SK-N-SH (cell line): ENCODE data around the gene GHDC. TPM values are rescaled to one million over a fixed set of nuclear protein-coding genes. Genes with fewer than 3 reads are reported as not detected.

Experiments used
- CTCF ChIA-PET: fragments of 300-600, 350-600 bp; formaldehyde crosslinking; extraction: SDS; loops from one replicate; lab custom pipeline; 2021; lab: Yijun Ruan, JAX
- POLR2A ChIA-PET: fragments of 350-600 bp; sonication (Branson Sonifier 250); formaldehyde crosslinking; extraction: SDS; loops from one replicate; lab custom pipeline; 2020; ENCODE audit warnings: antibody characterized with exemption, inconsistent platforms; lab: Yijun Ruan, JAX
- DNase-seq: peaks from one replicate; pipeline ENCODE4 v3.0.0; 2012
- H2AFZ ChIP-seq: fragments of 200-600 bp; sonication (generic); 2 replicates; pipeline ENCODE4 v1.8.1; 2016; ENCODE audit warnings: antibody characterized with exemption, mild to moderate bottlenecking, low read depth
- H3F3A ChIP-seq: fragments of 200-600 bp; sonication (generic); replicated peaks from 2 replicates; pipeline ENCODE3; 2016; ENCODE audit warnings: antibody characterized with exemption, mild to moderate bottlenecking; ENCODE audit not compliant: insufficient read depth
- H3K27ac ChIP-seq, 2 experiments: fragments of 200-500 bp in 1 of 2; fragments of 200-600 bp in 1 of 2; sonication (Bioruptor generic) in 1 of 2; sonication (generic), shearing (Covaris generic) in 1 of 2; 2 replicates each; pipeline versions ENCODE4 v1.5.1 to v1.6.1; 2014 to 2016; ENCODE audit warnings: low read depth in 2 of 2, inconsistent platforms in 1 of 2, low read length in 1 of 2, mild to moderate bottlenecking in 1 of 2, mixed read lengths in 1 of 2
- H3K27me3 ChIP-seq: fragments of 200-600 bp; sonication (generic), shearing (Covaris generic); 2 replicates; pipeline ENCODE4 v1.6.1; 2016; ENCODE audit warnings: mixed run types; ENCODE audit not compliant: insufficient read depth
- H3K36me3 ChIP-seq, 2 experiments: fragments of 200-500 bp in 1 of 2; fragments of 200-600 bp in 1 of 2; sonication (Bioruptor generic) in 1 of 2; sonication (generic) in 1 of 2; replicated peaks in 1 of 2; 2 replicates each; pipeline versions ENCODE3 to v1.5.1; 2014 to 2016; ENCODE audit warnings: low read length in 1 of 2, mild to moderate bottlenecking in 1 of 2; ENCODE audit not compliant: insufficient read depth in 2 of 2, control insufficient read depth in 1 of 2
- H3K4me1 ChIP-seq, 2 experiments: fragments of 200-500 bp in 1 of 2; fragments of 200-600 bp in 1 of 2; sonication (Bioruptor generic) in 1 of 2; sonication (generic), shearing (Covaris generic) in 1 of 2; 2 replicates each; pipeline versions ENCODE4 v1.5.1 to v1.6.1; 2014 to 2016; ENCODE audit warnings: low read depth in 1 of 2, low read length in 1 of 2, mixed run types in 1 of 2; ENCODE audit not compliant: insufficient read depth in 2 of 2, control insufficient read depth in 1 of 2
- H3K4me2 ChIP-seq: fragments of 200-600 bp; sonication (generic), shearing (Covaris generic); 2 replicates; pipeline ENCODE4 v1.6.1; 2017; ENCODE audit warnings: mixed run types
- H3K4me3 ChIP-seq, 2 experiments: fragments of 200-500 bp in 1 of 2; fragments of 200-600 bp in 1 of 2; sonication (Bioruptor generic) in 1 of 2; sonication (generic), shearing (Covaris generic) in 1 of 2; 2 replicates each; pipeline versions ENCODE4 v1.5.1 to v1.8.1; 2014 to 2016; ENCODE audit warnings: low read depth in 2 of 2, inconsistent platforms in 1 of 2, low read length in 1 of 2, mild to moderate bottlenecking in 1 of 2, mixed read lengths in 1 of 2, moderate library complexity in 1 of 2
- H3K79me2 ChIP-seq: fragments of 200-600 bp; sonication (generic); 2 replicates; pipeline ENCODE4 v1.8.1; 2017; ENCODE audit warnings: mild to moderate bottlenecking; ENCODE audit not compliant: insufficient read depth
- H3K9ac ChIP-seq: fragments of 200-600 bp; sonication (generic); 2 replicates; pipeline ENCODE4 v1.6.1; 2017; ENCODE audit warnings: mixed run types
- H3K9me2 ChIP-seq: fragments of 200-600 bp; sonication (generic); 2 replicates; pipeline ENCODE4 v1.6.1; 2017; ENCODE audit warnings: mixed run types
- H3K9me3 ChIP-seq: fragments of 200-600 bp; sonication (generic); 2 replicates; pipeline ENCODE4 v1.6.1; 2017; ENCODE audit warnings: mixed run types, mild to moderate bottlenecking, moderate library complexity
- H4K20me1 ChIP-seq: fragments of 200-600 bp; sonication (generic); 2 replicates; pipeline ENCODE4 v1.6.1; 2017; ENCODE audit warnings: mild to moderate bottlenecking, mixed run types; ENCODE audit not compliant: insufficient read depth
- CHD2 ChIP-seq: fragments of 150-350 bp; IDR thresholded peaks from 2 replicates; pipeline ENCODE4 v1.6.1; 2018; ENCODE audit warnings: low read length; ENCODE audit not compliant: partially characterized antibody
- ELF1 ChIP-seq: IDR thresholded peaks from 2 replicates; pipeline ENCODE4 v1.4.0; 2012
- EZH2phosphoT487 ChIP-seq: fragments of 200-600 bp; sonication (generic); IDR thresholded peaks from 2 replicates; pipeline ENCODE4 v1.6.1; 2017; ENCODE audit warnings: low read depth, mixed run types, mild to moderate bottlenecking, antibody characterized with exemption, moderate library complexity, borderline replicate concordance
- FOXM1 ChIP-seq: IDR thresholded peaks from 2 replicates; pipeline ENCODE4 v1.4.0; 2012; ENCODE audit warnings: low read depth, mild to moderate bottlenecking
- GABPA ChIP-seq: IDR thresholded peaks from 2 replicates; pipeline ENCODE4 v1.4.0; 2012; ENCODE audit warnings: low read depth, mild to moderate bottlenecking
- IRF3 ChIP-seq: fragments of 150-350 bp; IDR thresholded peaks from 2 replicates; pipeline ENCODE4 v1.6.1; 2016; ENCODE audit warnings: mild to moderate bottlenecking, low read depth, low read length
- JUND ChIP-seq: IDR thresholded peaks from 2 replicates; pipeline ENCODE4 v1.4.0; 2012
- MXI1 ChIP-seq: IDR thresholded peaks from 2 replicates; pipeline ENCODE4 v1.6.1; 2012; ENCODE audit warnings: mild to moderate bottlenecking, low read depth, low read length, improper control_type of control experiment
- NRF1 ChIP-seq: IDR thresholded peaks from 2 replicates; pipeline ENCODE4 v1.6.1; 2012; ENCODE audit warnings: low read depth, mild to moderate bottlenecking, low read length
- POLR2AphosphoS5 ChIP-seq: IDR thresholded peaks from 2 replicates; pipeline ENCODE4 v1.6.1; 2012; ENCODE audit warnings: low read depth, low read length
- RAD21 ChIP-seq: IDR thresholded peaks from 2 replicates; pipeline ENCODE4 v1.6.1; 2012; ENCODE audit warnings: mild to moderate bottlenecking, low read length
- RFX5 ChIP-seq: IDR thresholded peaks from 2 replicates; pipeline ENCODE4 v1.6.1; 2012; ENCODE audit warnings: mild to moderate bottlenecking, improper control_type of control experiment, low read length
- RXRA ChIP-seq: IDR thresholded peaks from 2 replicates; pipeline ENCODE4 v1.4.0; 2012; ENCODE audit warnings: low read depth, mild to moderate bottlenecking, borderline replicate concordance
- TEAD4 ChIP-seq: IDR thresholded peaks from 2 replicates; pipeline ENCODE4 v1.4.0; 2012; ENCODE audit warnings: mild to moderate bottlenecking, borderline replicate concordance; ENCODE audit not compliant: insufficient read depth
- YY1 ChIP-seq: IDR thresholded peaks from 2 replicates; pipeline ENCODE4 v1.4.0; 2012; ENCODE audit warnings: low read depth, mild to moderate bottlenecking
- WGBS: methylation state at CpG from one replicate; pipeline ENCODE4 v1.1.6; 2017; ENCODE audit warnings: low lambda C conversion rate; 5-methylcytosine and 5-hydroxymethylcytosine counted together
- polyA plus RNA-seq, 3 experiments: library from polyadenylated mRNA; depleted of rRNA; stranded (reverse); fragments of >200 nt; gene quantifications; 2 replicates each; pipeline ENCODE4 v1.2.3, GENCODE V29; 2012

GHDC gene
- polyA plus RNA-seq, 1 of the 3 experiments (the other 2 are of a cell fraction) = 15.8 TPM

GRCh38 chr17:42236760-42237159 lies 42.5 kb upstream of the GHDC start:
- Histone ChIP-seq H3K9ac (no peak overlapping the region), H3K9me3 (no peaks in the 10 kb centered on the region), H4K20me1 (no peaks in the 10 kb centered on the region; the same call in 1 of the 2 replicates), H3K36me3 (no peaks in the 10 kb centered on the region), H3K9me2 (no peaks in the 10 kb centered on the region), H3K4me3 (no peak overlapping the region), H2AFZ (no peak overlapping the region), H3K27me3 (no peaks in the 10 kb centered on the region)
- POLR2A ChIA-PET = no interaction called here
- CTCF ChIA-PET = interaction anchor here (1.4 to 2.5 kb wide), 4 partner anchors 11 to 169 kb away, joined by 3 to 15 read pairs (median 8); no protein-coding TSS in a partner anchor
- no peak for TF ChIP-seq RFX5
- TF ChIP-seq MXI1 = no peak
- no peak for TF ChIP-seq GABPA
- no peak for TF ChIP-seq NRF1
- TF ChIP-seq EZH2phosphoT487 = no peak
- TF ChIP-seq CHD2 = no peak
- no peak for TF ChIP-seq RAD21
- TF ChIP-seq IRF3 = no peak
- no peak for TF ChIP-seq FOXM1
- TF ChIP-seq, all 33 proteins: peak for 0
- Histone ChIP-seq H3K4me1 (no peaks in the 10 kb centered on the region; a peak in 1 of 4 replicates), H3K79me2 (peaks cover 81% of the 10 kb centered on the region), H3F3A (no peaks in the 10 kb centered on the region), H3K4me2 (no peak overlapping the region), H3K27ac (no peak overlapping the region)
- no peak for DNase-seq
- WGBS = 95% methylated on average over 7 of the region's 7 CpGs

- Histone ChIP-seq H3K27me3 (no peaks in the 10 kb centered on the region), H3K9me3 (no peaks in the 10 kb centered on the region), H3K27ac (no peak overlapping the region), H3K79me2 (peaks cover 55% of the 10 kb centered on the region), H3K36me3 (peaks cover 0 to 10% of the 10 kb centered on the region in 2 experiments), H3K4me1 (no peaks in the 10 kb centered on the region; a peak in 1 of 4 replicates), H4K20me1 (no peaks in the 10 kb centered on the region), H3K4me2 (no peak overlapping the region), H2AFZ (no peak overlapping the region), H3K4me3 (no peak overlapping the region), H3F3A (no peaks in the 10 kb centered on the region), H3K9ac (no peak overlapping the region), H3K9me2 (no peaks in the 10 kb centered on the region)
- TF ChIP-seq YY1 (no peak), IRF3 (no peak), RAD21 (no peak), NRF1 (no peak), JUND (no peak), FOXM1 (no peak), RXRA (no peak), ELF1 (no peak), TEAD4 (no peak), POLR2AphosphoS5 (no peak)
- POLR2A ChIA-PET = no interaction called here
- CTCF ChIA-PET = interaction anchor here (0.6 to 1.2 kb wide), 3 partner anchors 12 to 21 kb away, joined by 3 to 5 read pairs (median 3); no protein-coding TSS in a partner anchor
- DNase-seq = no peak
- WGBS = 92% methylated on average over 2 of the region's 2 CpGs
Measured at GRCh38 chr17:42233994-42234393, 39.7 kb upstream of the GHDC start.
